ENCODE measurements around the gene STRA8. TPM values are rescaled to one million over a fixed set of nuclear protein-coding genes. Genes with fewer than 3 reads are reported as not detected.

Gene STRA8
- under 1 TPM; 0.11 to 0.42 (median 0.21) TPM for polyA plus RNA-seq (ENCODE audit: insufficient read depth in 1 of 5, insufficient read length in 5 of 5, low replicate concordance in 1 of 5)
- long read RNA-seq, donor 1, result 0 reads
- long read RNA-seq, donor 2, result 0 reads
- long read RNA-seq, donor 3, result 0 reads
- long read RNA-seq, donor 4, result 0 reads
- long read RNA-seq, donor 5, result 0 reads
- long read RNA-seq, donor 6, result 0 reads
- long read RNA-seq, donor 7, result 0 reads
- long read RNA-seq, donor 8, result 0 reads

- no peak for DNase-seq
Observed at GRCh38 chr7:135233570-135233969, at the start of gene STRA8. TSS of gene STRA8 (plus strand) at chr7:135233838. CDS start at chr7:135240525, 6,687 bp downstream.

DNA sequence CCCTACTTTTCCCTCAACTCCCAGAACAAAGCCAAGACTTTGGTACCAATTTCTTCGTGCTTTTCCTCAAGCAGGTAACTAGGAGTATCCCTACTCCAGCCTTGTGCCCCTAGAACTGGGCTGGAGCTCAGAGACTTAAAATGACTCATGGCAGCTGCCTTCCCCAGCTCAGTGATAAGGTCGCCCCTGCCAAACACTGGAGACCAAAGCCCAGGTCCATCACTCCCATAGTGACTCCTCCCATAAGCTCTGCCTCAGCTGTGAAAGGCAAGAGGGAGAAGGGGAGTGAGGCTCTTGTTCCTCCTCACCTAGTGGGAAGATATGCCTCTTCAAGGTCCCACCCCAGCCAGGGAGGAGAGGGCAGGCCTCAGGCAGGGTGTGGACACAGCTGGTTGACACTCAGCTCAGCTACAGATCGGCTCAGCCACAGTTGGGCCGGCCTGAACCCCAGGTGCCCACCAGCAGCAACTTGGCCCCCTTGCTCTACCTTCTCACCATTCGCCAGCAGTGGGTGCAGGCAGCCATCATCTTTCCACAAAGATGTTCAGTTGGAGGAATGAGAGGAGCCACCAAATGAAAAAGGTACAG lies 49.3 kb upstream of the STRA8 start:
- DNase-seq, result no peak

- DNase-seq, result no peak
Observed at GRCh38 chr7:135185471-135186260, 48.0 kb upstream of the STRA8 start.

GRCh38 chr7:135186261-135186540 lies 47.4 kb upstream of the STRA8 start:
- DNase-seq, result no peak

DNA sequence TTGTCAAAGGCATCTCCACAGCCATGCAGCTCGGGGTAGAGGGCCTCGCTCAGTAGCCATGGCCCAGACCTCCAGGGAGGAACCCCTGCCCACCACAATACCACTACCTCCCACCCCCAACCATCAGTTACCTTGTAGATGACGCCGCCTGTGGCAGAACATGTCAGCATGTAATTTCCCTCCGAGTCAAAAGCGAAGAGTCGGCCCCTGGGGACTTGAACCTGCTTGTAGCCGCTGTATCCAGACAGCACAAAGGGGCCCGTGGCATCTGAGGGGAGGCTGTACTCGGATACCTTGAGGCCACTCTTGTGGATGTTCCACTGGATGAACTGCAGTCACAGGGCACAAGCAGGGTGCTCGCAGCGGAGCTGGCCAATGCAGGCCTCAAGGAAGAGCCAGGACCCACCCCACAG lies 46.8 kb upstream of the STRA8 start:
- no peak for DNase-seq

- DNase-seq, result no peak
Observed at GRCh38 chr7:135188298-135188984, 45.2 kb upstream of the STRA8 start.

DNA sequence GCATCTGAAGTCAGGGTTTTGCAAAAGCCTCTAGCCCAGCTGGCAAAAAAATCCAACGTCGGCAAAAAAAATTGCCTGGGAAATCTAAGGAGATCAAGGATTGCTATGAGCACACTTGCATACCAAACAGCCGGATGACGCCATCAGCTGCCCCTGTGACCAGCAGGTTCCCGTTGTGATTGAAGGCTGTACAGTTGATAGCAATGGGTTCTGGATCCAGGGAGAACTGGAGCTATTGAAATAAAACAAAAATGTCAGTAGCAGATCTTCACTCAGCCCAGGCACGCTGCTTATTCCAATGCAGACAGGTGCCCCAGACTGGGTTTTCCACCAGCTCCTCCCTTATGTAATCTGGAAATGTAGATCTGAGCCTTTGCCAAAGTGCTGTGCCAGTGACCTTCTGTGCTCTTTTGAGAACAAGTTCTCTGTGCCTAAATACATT lies 44.4 kb upstream of the STRA8 start:
- no peak for DNase-seq

DNA sequence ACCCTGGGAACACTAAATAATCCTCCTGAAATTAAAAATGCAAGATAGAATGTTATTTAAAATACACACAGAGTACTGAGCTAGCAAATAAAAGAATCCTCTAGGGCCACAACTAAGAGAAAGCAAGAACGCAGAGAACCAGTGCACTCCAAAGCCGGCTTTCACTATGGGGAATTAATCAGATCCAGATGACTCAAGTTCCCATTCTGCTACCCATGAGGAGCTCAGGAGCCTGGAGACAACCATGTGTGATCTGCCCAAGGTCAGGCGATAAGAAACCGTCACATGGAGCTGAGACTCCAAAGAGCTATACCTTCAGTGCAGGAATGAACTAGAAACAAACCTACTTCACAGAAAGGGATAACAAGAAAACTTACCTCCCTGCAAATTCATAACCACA lies 43.7 kb upstream of the STRA8 start:
- no peak for DNase-seq

DNA sequence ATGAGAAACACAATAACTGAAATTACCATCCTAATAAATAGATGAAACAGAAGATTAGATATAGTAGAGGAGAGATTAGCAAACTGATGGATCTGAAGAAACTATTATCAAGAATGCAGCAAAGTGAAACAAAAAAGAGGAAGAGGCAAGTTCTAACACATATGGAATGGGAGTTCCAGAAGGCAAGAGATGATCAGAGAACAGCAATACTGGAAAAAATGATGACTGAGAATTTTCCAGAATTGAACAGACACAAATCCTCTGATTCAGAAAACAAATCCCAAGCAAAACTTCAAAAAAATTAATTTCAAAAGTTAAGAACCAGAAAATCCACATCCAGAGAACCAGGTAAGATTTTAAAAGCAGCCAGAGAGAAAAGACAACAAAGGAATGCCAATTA lies 42.9 kb upstream of the STRA8 start:
- DNase-seq, result no peak

- DNase-seq, result no peak
Observed at GRCh38 chr7:135192914-135193536, 40.6 kb upstream of the STRA8 start.

- DNase-seq, result no peak
Observed at GRCh38 chr7:135193615-135194081, 40.0 kb upstream of the STRA8 start.

- DNase-seq, result no peak
Observed at GRCh38 chr7:135194494-135195095, 39.0 kb upstream of the STRA8 start.

GRCh38 chr7:135195156-135195555 lies 38.5 kb upstream of the STRA8 start:
- no peak for DNase-seq

DNA sequence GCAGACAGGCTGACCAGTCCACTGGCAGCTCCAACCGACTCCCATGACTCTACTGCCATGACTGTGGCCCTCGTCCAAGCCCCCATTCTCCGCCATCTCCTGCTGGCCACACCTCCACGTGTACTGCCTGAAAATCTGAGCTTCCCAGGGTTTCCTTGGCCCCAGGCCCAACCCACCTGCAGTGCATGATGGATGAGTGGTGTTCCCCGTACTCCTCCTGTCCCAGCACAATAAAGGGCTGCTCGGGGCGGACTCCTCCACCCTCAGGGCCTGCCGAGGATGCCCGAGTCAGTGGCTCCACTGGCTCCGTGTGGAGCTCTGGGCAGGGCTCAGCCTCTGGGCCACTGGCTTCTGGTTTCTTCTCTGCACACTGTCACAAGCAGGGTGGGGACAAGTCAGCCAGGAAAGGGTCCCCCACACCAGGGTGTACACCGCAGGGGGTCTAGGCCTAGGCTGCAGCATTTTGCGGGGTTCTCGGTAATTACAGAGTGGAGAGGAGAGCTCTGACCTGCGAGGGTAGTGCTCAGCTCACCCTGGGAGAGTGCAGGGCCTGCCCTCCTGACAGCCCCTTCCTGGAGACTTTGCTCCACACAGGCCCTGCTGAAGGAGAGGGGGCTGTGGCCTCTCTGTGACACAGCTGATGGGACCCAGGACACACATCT lies 37.5 kb upstream of the STRA8 start:
- DNase-seq, result no peak

GRCh38 chr7:135197343-135197742 lies 36.3 kb upstream of the STRA8 start:
- no peak for DNase-seq

DNA sequence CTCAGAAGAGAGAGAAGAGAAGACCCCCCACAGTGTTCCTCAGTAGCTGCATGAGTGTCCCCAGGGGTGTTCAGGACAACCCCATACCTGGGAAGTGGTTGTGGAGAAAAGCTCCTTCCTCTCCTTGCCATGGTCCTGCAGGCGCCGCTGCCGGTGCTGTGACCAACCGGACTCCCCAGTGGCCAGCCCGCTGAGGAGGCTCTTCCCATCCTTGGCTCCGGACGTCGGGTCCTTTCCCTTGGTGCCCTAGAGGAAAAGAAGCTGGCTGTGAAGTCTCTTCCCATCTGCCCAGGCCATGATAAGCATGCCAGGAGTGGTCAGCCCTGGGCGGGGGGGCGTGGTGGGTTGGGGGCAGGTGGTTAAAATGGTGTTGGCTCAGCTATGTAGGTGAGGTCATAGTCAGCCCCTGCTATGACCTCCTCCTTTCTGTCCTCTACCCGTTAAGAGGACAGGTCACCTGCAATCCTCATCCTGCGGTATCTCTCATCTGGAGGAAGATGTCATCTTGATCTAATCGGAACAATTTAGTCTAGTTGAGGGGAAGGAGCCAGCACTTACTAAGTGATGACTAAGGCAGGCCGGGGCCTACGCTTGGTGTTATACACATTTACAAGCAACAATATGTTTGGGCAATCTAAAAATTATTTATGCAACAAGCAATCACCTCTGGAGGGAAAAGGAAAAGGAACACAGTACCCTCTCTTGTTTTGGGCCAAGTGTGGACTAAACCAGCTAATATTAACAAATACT lies 35.6 kb upstream of the STRA8 start:
- DNase-seq, result no peak

DNA sequence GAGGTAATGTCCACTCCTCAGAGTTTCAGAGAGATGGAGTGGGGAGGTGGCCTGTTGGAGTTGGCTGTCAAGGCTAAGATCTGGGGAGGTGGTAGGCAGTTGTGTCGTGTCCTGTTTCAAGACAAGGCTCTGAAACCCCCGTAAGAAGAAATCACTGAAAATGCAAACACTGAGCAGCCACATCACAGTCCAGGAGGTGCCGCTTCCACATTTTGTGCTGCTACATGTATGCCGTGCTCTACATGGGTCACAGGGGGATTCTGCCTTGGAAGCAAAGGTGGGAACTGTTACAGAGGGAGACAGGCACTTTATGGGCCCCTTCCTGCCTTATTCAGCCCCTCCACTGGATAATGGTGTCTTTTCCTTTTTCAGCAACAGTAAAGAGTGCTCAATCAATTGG lies 34.2 kb upstream of the STRA8 start:
- DNase-seq, result no peak

- no peak for DNase-seq
Observed at GRCh38 chr7:135200821-135201331, 32.8 kb upstream of the STRA8 start.

DNA sequence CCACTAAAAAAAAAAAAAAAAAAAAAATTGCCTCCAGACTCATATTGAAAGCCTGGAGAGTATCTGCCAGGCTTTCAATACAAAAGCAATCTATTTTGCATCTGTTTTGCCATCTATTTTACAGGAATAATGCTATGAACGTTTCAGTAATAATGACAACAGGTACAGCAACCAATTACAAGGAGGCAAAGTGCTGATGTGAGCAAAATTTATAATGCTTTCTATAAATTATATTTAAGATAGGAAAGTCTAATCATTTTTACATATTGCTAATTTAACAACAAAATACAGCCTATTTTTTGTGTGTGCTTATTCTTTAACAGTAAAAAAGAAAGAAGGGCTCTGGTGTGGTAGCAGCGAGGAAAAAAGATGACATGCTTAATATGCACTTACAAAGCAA lies 32.3 kb upstream of the STRA8 start:
- no peak for DNase-seq

DNA sequence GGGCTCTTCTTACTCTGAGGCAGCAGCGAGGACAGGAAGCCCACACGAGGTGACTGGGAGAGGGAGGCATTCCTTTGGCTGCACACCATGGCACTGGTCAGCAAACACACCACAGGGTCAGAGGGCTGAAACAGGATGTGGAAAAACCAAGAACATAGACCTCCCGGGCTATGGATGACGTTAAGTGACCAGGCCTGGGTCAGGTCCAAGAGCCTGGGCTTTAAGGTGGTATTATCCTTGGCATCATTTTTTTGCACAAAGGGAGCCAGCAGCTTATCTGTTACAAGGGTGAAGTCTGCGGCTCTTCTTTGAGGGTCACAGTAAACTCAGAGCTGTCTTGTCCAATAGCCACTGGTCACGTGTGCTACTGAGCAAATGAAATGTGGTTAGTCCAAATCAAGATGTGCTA lies 29.3 kb upstream of the STRA8 start:
- peak; percentile 76 to 87 for DNase-seq
